ENCODE measurements around the gene RHBDD1. TPM values are rescaled to one million over a fixed set of nuclear protein-coding genes. Genes with fewer than 3 reads are reported as not detected.

RHBDD1 gene
- total RNA-seq, 1 donor from 2014 or later: 31.3 TPM

DNA sequence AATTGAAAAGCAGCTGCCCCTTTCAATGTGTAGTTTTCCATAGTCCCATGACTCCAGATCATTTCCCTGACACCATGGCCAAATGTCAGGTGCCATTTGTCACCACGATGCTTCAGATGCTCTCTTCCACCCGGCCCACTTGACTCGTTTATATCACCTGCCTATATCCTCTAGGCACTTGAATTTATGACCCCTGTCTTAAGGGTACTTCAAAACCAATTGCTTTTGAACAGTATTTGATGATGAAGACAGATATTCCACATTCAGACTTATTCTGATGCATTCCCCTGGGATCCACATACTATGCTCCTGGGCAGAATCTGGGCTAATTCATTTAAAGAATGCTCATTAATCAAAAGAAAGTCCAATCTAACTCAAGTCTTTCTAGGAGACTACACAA lies 16.9 kb upstream of the RHBDD1 start:
- Histone ChIP-seq H3K4me1 (ENCODE audit: insufficient read depth, low read length) (no peaks in the 10 kb centered on the region), H3K27ac (ENCODE audit: low read depth, low read length) (no peak overlapping the region), H3K27me3 (ENCODE audit: insufficient read depth, low read length) (no peaks in the 10 kb centered on the region), H4K20me1 (ENCODE audit: insufficient read depth, low read length) (no peaks in the 10 kb centered on the region), H3K4me3 (ENCODE audit: insufficient read depth, low read depth, low read length) (no peak overlapping the region), H3K9ac (ENCODE audit: low read length) (no peak overlapping the region), H3K4me2 (ENCODE audit: low read length) (no peak overlapping the region), H3K36me3 (ENCODE audit: insufficient read depth, low read length) (no peaks in the 10 kb centered on the region), H3K9me3 (ENCODE audit: insufficient read depth, low read depth, low read length) (no peaks in the 10 kb centered on the region), H2AFZ (ENCODE audit: low read depth, low read length) (no peak overlapping the region), H3K79me2 (ENCODE audit: insufficient read depth, low read length) (no peaks in the 10 kb centered on the region)
- FAIRE-seq (no peak), DNase-seq (ENCODE audit: low read depth) (no peak)
- Mint-ChIP-seq H3K9me3 (ENCODE audit: unreplicated experiment) (no peaks in the 10 kb centered on the region), H3K4me3 (ENCODE audit: unreplicated experiment) (no peak overlapping the region), H3K36me3 (ENCODE audit: low read depth, unreplicated experiment) (no peaks in the 10 kb centered on the region), H3K27ac (ENCODE audit: unreplicated experiment) (no peak overlapping the region), H3K4me1 (ENCODE audit: low read depth, unreplicated experiment) (no peaks in the 10 kb centered on the region), H3K27me3 (ENCODE audit: low read depth, unreplicated experiment) (no peaks in the 10 kb centered on the region)
- TF ChIP-seq, protein P1, sequence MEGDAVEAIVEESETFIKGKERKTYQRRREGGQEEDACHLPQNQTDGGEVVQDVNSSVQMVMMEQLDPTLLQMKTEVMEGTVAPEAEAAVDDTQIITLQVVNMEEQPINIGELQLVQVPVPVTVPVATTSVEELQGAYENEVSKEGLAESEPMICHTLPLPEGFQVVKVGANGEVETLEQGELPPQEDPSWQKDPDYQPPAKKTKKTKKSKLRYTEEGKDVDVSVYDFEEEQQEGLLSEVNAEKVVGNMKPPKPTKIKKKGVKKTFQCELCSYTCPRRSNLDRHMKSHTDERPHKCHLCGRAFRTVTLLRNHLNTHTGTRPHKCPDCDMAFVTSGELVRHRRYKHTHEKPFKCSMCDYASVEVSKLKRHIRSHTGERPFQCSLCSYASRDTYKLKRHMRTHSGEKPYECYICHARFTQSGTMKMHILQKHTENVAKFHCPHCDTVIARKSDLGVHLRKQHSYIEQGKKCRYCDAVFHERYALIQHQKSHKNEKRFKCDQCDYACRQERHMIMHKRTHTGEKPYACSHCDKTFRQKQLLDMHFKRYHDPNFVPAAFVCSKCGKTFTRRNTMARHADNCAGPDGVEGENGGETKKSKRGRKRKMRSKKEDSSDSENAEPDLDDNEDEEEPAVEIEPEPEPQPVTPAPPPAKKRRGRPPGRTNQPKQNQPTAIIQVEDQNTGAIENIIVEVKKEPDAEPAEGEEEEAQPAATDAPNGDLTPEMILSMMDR (IDR thresholded peaks at IDR 0.05; ENCODE audit: insufficient read depth, low read depth, low read length): no peak
- no peak for TF ChIP-seq EZH2 (IDR thresholded peaks at IDR 0.05; ENCODE audit: insufficient read depth, low read length)

GRCh38 chr2:226825056-226825455 lies 10.8 kb upstream of the RHBDD1 start:
- FAIRE-seq (no peak), DNase-seq (ENCODE audit: low read depth) (no peak)
- H3K4me3 Mint-ChIP-seq (ENCODE audit: unreplicated experiment): no peak overlapping the region
- Histone ChIP-seq H3K4me1 (ENCODE audit: insufficient read depth, low read length) (no peaks in the 10 kb centered on the region), H4K20me1 (ENCODE audit: insufficient read depth, low read length) (no peaks in the 10 kb centered on the region), H3K9me3 (ENCODE audit: insufficient read depth, low read depth, low read length) (no peaks in the 10 kb centered on the region), H3K4me2 (ENCODE audit: low read length) (no peak overlapping the region), H3K27me3 (ENCODE audit: insufficient read depth, low read length) (no peaks in the 10 kb centered on the region), H3K27ac (ENCODE audit: low read depth, low read length) (no peak overlapping the region), H2AFZ (ENCODE audit: low read depth, low read length) (no peak overlapping the region), H3K4me3 (ENCODE audit: insufficient read depth, low read depth, low read length) (no peak overlapping the region), H3K36me3 (ENCODE audit: insufficient read depth, low read length) (no peaks in the 10 kb centered on the region), H3K79me2 (ENCODE audit: insufficient read depth, low read length) (no peaks in the 10 kb centered on the region), H3K9ac (ENCODE audit: low read length) (no peak overlapping the region)
- H3K27me3 Mint-ChIP-seq (ENCODE audit: low read depth, unreplicated experiment): no peaks in the 10 kb centered on the region
- no peak overlapping the region for H3K27ac Mint-ChIP-seq (ENCODE audit: unreplicated experiment)
- H3K9me3 Mint-ChIP-seq (ENCODE audit: unreplicated experiment): no peaks in the 10 kb centered on the region
- H3K36me3 Mint-ChIP-seq (ENCODE audit: low read depth, unreplicated experiment): no peaks in the 10 kb centered on the region
- no peaks in the 10 kb centered on the region for H3K4me1 Mint-ChIP-seq (ENCODE audit: low read depth, unreplicated experiment)
- TF ChIP-seq EZH2 (IDR thresholded peaks at IDR 0.05; ENCODE audit: insufficient read depth, low read length): no peak
- TF ChIP-seq, protein P1 (IDR thresholded peaks at IDR 0.05; ENCODE audit: insufficient read depth, low read depth, low read length): no peak

DNA sequence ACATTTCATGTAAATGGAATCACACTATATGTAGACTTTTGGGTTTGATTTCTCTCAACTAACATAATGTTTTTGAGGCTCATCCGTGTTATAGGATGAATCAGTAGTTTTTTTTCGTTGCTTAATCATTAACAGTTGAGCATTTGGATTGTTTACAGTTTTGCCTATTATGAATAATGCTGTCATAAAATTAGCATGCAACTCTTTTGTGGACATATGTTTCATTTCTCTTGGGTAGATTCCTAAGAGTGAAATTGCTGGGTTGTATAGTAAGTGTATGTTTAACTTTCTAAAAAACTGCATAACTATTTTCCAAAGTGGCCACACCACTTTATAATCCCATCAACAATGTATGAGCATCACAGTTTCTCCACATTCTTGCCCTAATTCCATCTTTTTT lies 7.7 kb upstream of the RHBDD1 start:
- Histone ChIP-seq H3K9ac (ENCODE audit: low read length) (no peak overlapping the region), H4K20me1 (ENCODE audit: insufficient read depth, low read length) (no peaks in the 10 kb centered on the region), H3K79me2 (ENCODE audit: insufficient read depth, low read length) (no peaks in the 10 kb centered on the region), H3K27me3 (ENCODE audit: insufficient read depth, low read length) (no peaks in the 10 kb centered on the region), H3K9me3 (ENCODE audit: insufficient read depth, low read depth, low read length) (no peaks in the 10 kb centered on the region), H3K4me2 (ENCODE audit: low read length) (no peak overlapping the region), H3K36me3 (ENCODE audit: insufficient read depth, low read length) (no peaks in the 10 kb centered on the region), H2AFZ (ENCODE audit: low read depth, low read length) (no peak overlapping the region), H3K4me3 (ENCODE audit: insufficient read depth, low read depth, low read length) (no peak overlapping the region), H3K4me1 (ENCODE audit: insufficient read depth, low read length) (no peaks in the 10 kb centered on the region), H3K27ac (ENCODE audit: low read depth, low read length) (no peak overlapping the region)
- no peak for FAIRE-seq
- no peak overlapping the region for H3K4me3 Mint-ChIP-seq (ENCODE audit: unreplicated experiment)
- no peaks in the 10 kb centered on the region for H3K27me3 Mint-ChIP-seq (ENCODE audit: low read depth, unreplicated experiment)
- no peak for DNase-seq (ENCODE audit: low read depth)
- TF ChIP-seq, protein P1 (IDR thresholded peaks at IDR 0.05; ENCODE audit: insufficient read depth, low read depth, low read length): no peak
- no peak for TF ChIP-seq EZH2 (IDR thresholded peaks at IDR 0.05; ENCODE audit: insufficient read depth, low read length)
- H3K36me3 Mint-ChIP-seq (ENCODE audit: low read depth, unreplicated experiment): no peaks in the 10 kb centered on the region
- no peaks in the 10 kb centered on the region for H3K4me1 Mint-ChIP-seq (ENCODE audit: low read depth, unreplicated experiment)
- no peaks in the 10 kb centered on the region for H3K9me3 Mint-ChIP-seq (ENCODE audit: unreplicated experiment)
- H3K27ac Mint-ChIP-seq (ENCODE audit: unreplicated experiment): no peak overlapping the region
